ENCODE data around the gene MRPL52. TPM values are rescaled to one million over a fixed set of nuclear protein-coding genes. Genes with fewer than 3 reads are reported as not detected.

The MRPL52 gene
- total and polyA plus RNA-seq, 10 of the 15 experiments (the other 5 are each of a cell fraction or from before 2014, with no cell fraction given) = 51.7 to 541 (median 142) TPM

DNA sequence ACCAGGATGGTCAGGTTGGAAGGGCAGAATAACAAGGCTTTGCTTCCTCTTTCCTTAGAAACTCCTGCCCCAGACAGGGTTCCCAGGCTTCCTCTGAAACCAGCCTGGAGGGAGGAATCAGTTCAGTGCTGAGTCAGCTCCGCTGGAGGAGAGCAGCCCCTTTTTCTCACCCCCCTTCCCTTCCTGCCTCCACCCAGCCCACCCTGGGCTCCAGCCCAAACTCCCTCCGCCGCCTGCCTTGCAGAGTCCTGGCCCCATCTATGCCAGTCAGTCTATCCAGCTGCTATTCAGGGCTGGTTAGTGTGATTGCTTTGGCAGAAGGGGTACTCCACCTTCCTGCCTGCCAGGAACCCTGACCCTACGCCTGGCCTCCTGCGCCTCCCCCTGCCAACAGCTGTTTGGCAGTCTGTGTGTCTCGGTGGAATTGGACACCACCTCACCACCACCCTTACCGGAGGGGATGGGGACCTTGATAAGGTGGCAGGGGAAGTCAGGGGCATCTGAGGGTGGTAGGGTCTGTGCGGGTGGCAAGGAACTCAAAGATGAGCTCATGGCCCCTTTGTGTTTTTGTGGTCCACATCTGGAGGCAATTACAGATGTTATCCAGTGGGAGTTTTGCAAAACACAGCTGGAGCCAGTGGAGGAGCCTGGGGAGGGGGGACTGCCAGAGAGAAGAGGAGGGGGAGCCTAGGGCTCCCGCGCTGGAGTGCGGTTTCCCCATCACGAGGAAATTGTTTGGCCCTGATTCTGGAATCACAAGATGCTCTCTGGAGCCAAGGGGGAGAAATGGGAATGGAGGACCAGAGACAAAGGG is 18.9 kb downstream of the MRPL52 start:
- no peak for TF ChIP-seq MXI1 (IDR thresholded peaks at IDR 0.05; ENCODE audit: low read depth, low read length)
- no peak for TF ChIP-seq IRF5 (IDR thresholded peaks at IDR 0.05; ENCODE audit: borderline replicate concordance)
- TF ChIP-seq FOXK2 (IDR thresholded peaks at IDR 0.05) = peak; percentile 16; the same call in 1 of the 2 replicates
- TF ChIP-seq RAD21 (IDR thresholded peaks at IDR 0.05; ENCODE audit: insufficient read depth, low read depth, low read length) = no peak
- no peak for TF ChIP-seq TBL1XR1 (IDR thresholded peaks at IDR 0.05; ENCODE audit: low read depth, low read length)
- Histone ChIP-seq H3K9ac (ENCODE audit: control insufficient read depth, insufficient read depth, low read length) (no peak overlapping the region), H3K27ac (ENCODE audit: control insufficient read depth, insufficient read depth) (no peak overlapping the region), H4K20me1 (ENCODE audit: control insufficient read depth, insufficient read depth) (no peaks in the 10 kb centered on the region), H3K27me3 (replicated peaks in 1 of 2; ENCODE audit: control insufficient read depth in 2 of 2, insufficient read depth in 2 of 2, low read length in 1 of 2) (no peaks in the 10 kb centered on the region), H3K36me3 (ENCODE audit: control insufficient read depth in 2 of 2, insufficient read depth in 2 of 2, low read length in 1 of 2) (no peaks in the 10 kb centered on the region), H3K4me1 (ENCODE audit: control insufficient read depth, insufficient read depth, low read length) (peaks cover 17% of the 10 kb centered on the region), H3K4me2 (ENCODE audit: control insufficient read depth, insufficient read depth) (no peak overlapping the region), H3K4me3 (no peak overlapping the region), H2AFZ (ENCODE audit: control insufficient read depth, low read depth, low read length) (no peak overlapping the region), H3K9me3 (replicated peaks; ENCODE audit: control insufficient read depth, insufficient read depth, low read length) (no peaks in the 10 kb centered on the region), H3K79me2 (ENCODE audit: control insufficient read depth, insufficient read depth, low read length) (no peaks in the 10 kb centered on the region)
- in situ Hi-C loops (cut with MboI) (loop anchor here (5.0 to 10.0 kb wide), 2 partner anchors 71 to 534 kb away; no protein-coding TSS in a partner anchor), intact Hi-C loops (cut with micrococcal nuclease; ENCODE audit: unreplicated experiment) (no loop called here)
- ChIA-PET SMC1A (ENCODE audit: uncharacterized antibody, unreplicated experiment) (interaction anchor here (1.2 to 7.3 kb wide), 3 partner anchors 25 to 278 kb away, joined by 4 to 92 read pairs (median 6); no protein-coding TSS in a partner anchor), POLR2A (no interaction called here), CTCF (interaction anchor here (0.7 to 10.0 kb wide), 8 partner anchors 19 to 458 kb away, joined by 3 to 324 read pairs (median 6); partner anchors contain the start of genes MRPL52 and SLC7A7), RAD21 (ENCODE audit: unreplicated experiment) (interaction anchor here (1.5 to 9.4 kb wide), 4 partner anchors 11 to 278 kb away, joined by 5 to 130 read pairs (median 8); no protein-coding TSS in a partner anchor)
- FAIRE-seq (no peak), DNase-seq (ENCODE audit: low read depth, low spot score) (no peak), ATAC-seq (no peak)
- 62% methylated on average over 12 of the region's 12 CpGs for WGBS (ENCODE audit: insufficient coverage, insufficient replicate concordance, low lambda C conversion rate, missing lambda C conversion rate)
- no TSS peak for BruUV-seq (replicated peaks)
